NT2/D1 (cell line): ENCODE results near the gene INPP4A.

ENCODE experiments used
- DNase-seq: peaks from one replicate; pipeline ENCODE4 v3.0.0-alpha.2; 2011; ENCODE audit warnings: low read depth, low spot score
- H3K27me3 ChIP-seq: 2 replicates; pipeline ENCODE4 v1.6.0; 2011; ENCODE audit warnings: mild to moderate bottlenecking; ENCODE audit not compliant: insufficient read length, insufficient read depth
- H3K36me3 ChIP-seq: 2 replicates; pipeline ENCODE4 v1.6.1; 2011; ENCODE audit warnings: mild to moderate bottlenecking, low read length, mixed read lengths; ENCODE audit not compliant: insufficient read depth, insufficient read length
- H3K4me1 ChIP-seq: 2 replicates; pipeline ENCODE4 v1.5.1; 2011; ENCODE audit not compliant: insufficient read depth, insufficient read length
- H3K4me3 ChIP-seq: 2 replicates; pipeline ENCODE4 v1.5.1; 2011; ENCODE audit warnings: low read depth; ENCODE audit not compliant: insufficient read length
- H3K9ac ChIP-seq: 2 replicates; pipeline ENCODE4 v1.6.0; 2011; ENCODE audit warnings: low read depth; ENCODE audit not compliant: insufficient read length
- H3K9me3 ChIP-seq: 2 replicates; pipeline ENCODE4 v1.5.1; 2011; ENCODE audit warnings: mild to moderate bottlenecking, low read length; ENCODE audit not compliant: insufficient read depth
- SUZ12 ChIP-seq: IDR thresholded peaks from 2 replicates; pipeline ENCODE4 v1.6.1; 2011; ENCODE audit not compliant: insufficient read length, insufficient read depth; ENCODE audit errors: extremely low read depth
- YY1 ChIP-seq: IDR thresholded peaks from 2 replicates; pipeline ENCODE4 v1.6.1; 2011; ENCODE audit not compliant: insufficient read length, insufficient read depth
- ZNF274 ChIP-seq: IDR thresholded peaks from 2 replicates; pipeline ENCODE4 v1.6.1; 2011; ENCODE audit warnings: mild to moderate bottlenecking, low read depth, low read length

The INPP4A gene

DNA sequence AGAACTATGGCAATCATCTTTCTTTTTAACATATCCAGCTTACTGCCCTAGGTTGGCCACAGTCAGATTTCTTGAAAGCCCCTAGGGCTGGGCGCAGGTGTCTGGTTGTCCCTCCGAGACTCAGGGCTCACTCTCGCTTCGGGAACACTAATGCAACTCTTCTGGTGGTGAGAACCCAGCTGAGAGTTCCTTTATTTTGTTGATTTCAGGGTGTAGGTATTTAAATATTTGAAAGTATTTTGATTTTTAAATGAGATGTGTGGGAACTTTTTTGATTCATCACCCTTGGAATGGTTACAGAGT lies 40.7 kb downstream of the INPP4A start:
- H3K9me3 ChIP-seq, result no peaks in the 10 kb centered on the region
- H3K4me3 ChIP-seq, result no peak overlapping the region
- DNase-seq, result no peak
- peaks cover 16% of the 10 kb centered on the region for H3K4me1 ChIP-seq
- TF ChIP-seq SUZ12 (no peak), YY1 (no peak), ZNF274 (no peak)
- H3K9ac ChIP-seq, result no peak overlapping the region
- peaks cover 1% of the 10 kb centered on the region for H3K36me3 ChIP-seq
- H3K27me3 ChIP-seq, result no peaks in the 10 kb centered on the region

DNA sequence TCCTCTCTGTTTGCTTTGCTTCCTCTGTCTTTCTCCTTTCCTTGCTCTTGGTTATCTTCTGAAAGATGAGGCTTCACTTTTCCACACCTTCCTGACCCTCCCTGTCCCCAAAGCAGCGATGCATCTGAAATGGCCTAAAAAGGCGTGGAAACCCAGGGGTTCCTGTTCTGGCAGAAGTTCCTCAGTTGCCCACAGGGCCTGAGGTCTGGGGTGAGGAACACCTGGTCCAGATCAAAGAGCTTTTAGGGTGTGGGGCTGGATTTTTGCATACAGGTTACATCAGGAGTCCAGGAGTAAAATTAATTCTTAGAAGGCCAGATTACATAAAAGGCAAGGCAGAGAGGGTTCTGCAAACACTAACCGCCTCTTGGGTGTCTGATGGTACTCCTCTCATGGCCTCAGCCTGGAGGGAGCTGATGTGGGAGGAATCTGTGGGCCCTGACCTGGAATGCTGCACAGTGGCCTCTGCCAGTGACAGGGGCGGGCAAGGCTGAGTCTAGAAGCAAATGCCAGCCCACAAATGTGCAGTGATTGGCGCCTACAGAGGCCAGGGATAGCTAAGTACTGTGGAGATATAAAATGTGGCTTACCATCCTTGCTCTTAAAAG lies 41.8 kb downstream of the INPP4A start:
- Histone ChIP-seq H3K9ac (no peak overlapping the region), H3K9me3 (no peaks in the 10 kb centered on the region), H3K4me3 (no peak overlapping the region), H3K4me1 (peaks cover 7% of the 10 kb centered on the region), H3K36me3 (peaks cover 6% of the 10 kb centered on the region), H3K27me3 (no peaks in the 10 kb centered on the region)
- TF ChIP-seq YY1 (no peak), SUZ12 (no peak), ZNF274 (no peak)
- no peak for DNase-seq

- Histone ChIP-seq H3K27me3 (no peaks in the 10 kb centered on the region), H3K4me3 (no peak overlapping the region), H3K36me3 (peaks cover 7% of the 10 kb centered on the region), H3K9ac (no peak overlapping the region), H3K4me1 (peaks cover 7% of the 10 kb centered on the region), H3K9me3 (no peaks in the 10 kb centered on the region)
- TF ChIP-seq ZNF274 (no peak), YY1 (no peak), SUZ12 (no peak)
- no peak for DNase-seq
These were observed 42.6 kb downstream of the INPP4A start for GRCh38 chr2:98487101-98487805.

DNA sequence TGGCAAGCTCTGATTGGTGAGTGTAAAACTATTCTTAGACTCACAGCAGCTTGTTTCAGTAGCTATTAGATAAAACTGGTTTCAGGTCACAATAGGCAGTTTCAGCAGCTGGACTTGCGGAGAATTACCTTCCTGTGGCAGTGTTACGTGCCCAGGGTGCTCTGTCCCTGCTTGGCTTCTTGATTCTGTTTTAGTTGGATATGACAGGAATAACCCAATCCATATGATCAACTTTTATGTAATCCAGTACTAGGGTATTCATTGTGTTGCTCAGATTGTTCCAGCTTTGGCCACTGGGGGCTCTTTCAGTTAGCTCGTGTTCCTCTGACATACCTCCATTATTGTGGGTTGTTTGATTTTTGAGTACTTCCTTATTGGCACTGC lies 43.1 kb downstream of the INPP4A start:
- H3K4me1 ChIP-seq, result peaks cover 7% of the 10 kb centered on the region
- TF ChIP-seq ZNF274 (no peak), SUZ12 (no peak), YY1 (no peak)
- no peaks in the 10 kb centered on the region for H3K27me3 ChIP-seq
- DNase-seq, result no peak
- H3K9ac ChIP-seq, result no peak overlapping the region
- no peaks in the 10 kb centered on the region for H3K9me3 ChIP-seq
- H3K4me3 ChIP-seq, result no peak overlapping the region
- peaks cover 7% of the 10 kb centered on the region for H3K36me3 ChIP-seq

DNA sequence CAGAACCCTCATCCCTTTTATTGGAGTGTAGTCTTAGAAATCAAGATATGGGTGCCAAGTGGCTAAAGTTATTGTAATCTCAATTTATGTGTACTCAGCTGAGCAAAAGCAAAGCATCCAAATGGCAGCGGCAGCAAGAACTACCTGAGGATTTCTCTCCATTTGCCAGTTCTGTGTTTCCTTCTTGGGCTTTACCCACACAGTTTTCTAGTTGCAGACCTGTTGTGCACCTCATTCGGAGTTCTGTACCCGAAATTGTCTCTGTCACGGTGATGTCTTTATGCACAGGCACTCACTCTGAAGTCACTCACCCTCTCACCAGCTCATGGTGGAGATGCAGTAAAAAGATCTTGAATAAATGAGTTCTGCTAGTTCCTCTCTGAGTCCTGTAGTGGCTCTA lies 43.6 kb downstream of the INPP4A start:
- Histone ChIP-seq H3K27me3 (no peaks in the 10 kb centered on the region), H3K4me3 (no peak overlapping the region), H3K9ac (no peak overlapping the region), H3K9me3 (no peaks in the 10 kb centered on the region), H3K4me1 (peaks cover 7% of the 10 kb centered on the region), H3K36me3 (peaks cover 7% of the 10 kb centered on the region)
- TF ChIP-seq SUZ12 (no peak), ZNF274 (no peak), YY1 (no peak)
- no peak for DNase-seq

DNA sequence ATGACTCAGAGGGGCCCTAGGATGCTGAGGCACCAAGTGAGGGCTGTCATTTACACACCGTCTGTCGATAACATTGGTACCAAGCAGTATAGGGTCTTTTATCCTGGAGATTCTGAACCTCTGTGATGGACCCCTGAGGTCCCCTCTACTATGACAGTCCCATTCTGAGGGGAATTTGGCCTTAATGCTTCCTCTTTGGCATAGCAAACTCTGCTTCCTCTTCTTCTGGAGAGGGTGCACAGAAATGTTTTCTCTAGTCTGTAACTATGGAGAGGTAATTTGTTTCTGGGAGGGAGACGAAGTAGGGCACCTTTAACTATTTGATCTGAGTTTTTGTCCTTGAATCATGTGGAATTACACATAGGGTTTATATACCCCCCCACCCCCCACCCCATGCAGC lies 44.8 kb downstream of the INPP4A start:
- DNase-seq, result no peak
- H3K9me3 ChIP-seq, result peaks cover 7% of the 10 kb centered on the region
- H3K27me3 ChIP-seq, result no peaks in the 10 kb centered on the region
- H3K36me3 ChIP-seq, result peaks cover 7% of the 10 kb centered on the region
- H3K4me3 ChIP-seq, result no peak overlapping the region
- no peak overlapping the region for H3K9ac ChIP-seq
- H3K4me1 ChIP-seq, result peaks cover 4% of the 10 kb centered on the region
- no peak for TF ChIP-seq ZNF274
- TF ChIP-seq YY1, result no peak
- no peak for TF ChIP-seq SUZ12

- TF ChIP-seq YY1 (no peak), ZNF274 (no peak), SUZ12 (no peak)
- Histone ChIP-seq H3K4me1 (peaks cover 3% of the 10 kb centered on the region), H3K4me3 (no peak overlapping the region), H3K27me3 (no peaks in the 10 kb centered on the region), H3K9me3 (peaks cover 15% of the 10 kb centered on the region), H3K36me3 (peaks cover 7% of the 10 kb centered on the region), H3K9ac (no peak overlapping the region)
- DNase-seq, result no peak
These were observed 45.6 kb downstream of the INPP4A start for GRCh38 chr2:98489971-98490962.
